ENCODE measurements around the gene ZNF277.
A peak's percentile ranks its signal among the peaks of the same experiment; 100 is the strongest.

The ZNF277 gene

DNA sequence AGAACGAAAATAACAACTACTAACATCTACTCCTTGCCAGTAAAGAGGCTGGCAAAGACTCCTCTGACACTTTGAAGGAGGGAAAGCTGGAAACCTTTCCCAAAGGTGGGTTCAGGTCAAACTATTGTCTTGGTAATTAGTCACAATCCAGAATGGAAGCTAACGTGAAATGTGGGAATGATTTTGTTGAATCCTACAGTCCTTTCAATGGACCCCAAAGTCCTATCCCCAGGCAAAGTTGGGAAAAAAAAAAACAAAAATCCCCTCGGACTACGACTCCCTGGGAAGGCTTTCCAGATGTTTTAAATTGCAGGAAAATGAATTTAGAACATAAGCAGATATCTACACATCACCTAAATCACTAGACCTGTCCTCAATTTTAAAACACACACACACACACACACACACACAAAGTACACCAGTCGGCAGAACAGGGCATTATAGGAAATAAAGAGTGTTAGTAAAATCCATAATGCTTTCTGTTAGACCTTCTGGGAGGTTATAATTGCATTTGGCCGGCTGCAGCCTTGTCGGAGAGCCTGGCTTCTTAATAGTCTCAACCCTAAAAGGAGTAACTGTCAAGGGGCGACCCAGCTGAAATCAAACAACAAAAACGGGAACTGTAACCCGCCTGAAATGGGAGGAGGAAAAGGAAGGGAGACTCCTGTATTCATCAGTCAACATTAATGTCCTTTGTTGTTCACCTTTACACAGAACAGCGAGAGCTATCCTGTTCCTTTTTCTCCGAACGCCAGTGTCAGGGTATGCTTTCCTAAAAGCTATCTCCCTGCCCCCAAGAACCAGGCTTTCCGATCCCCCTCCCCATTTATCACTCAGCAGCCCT, 1.8 kb upstream of the ZNF277 start:
- intact Hi-C loops (cut with DNase I): loop anchor here (10.0 kb wide), 1 partner anchor 450 kb away; no protein-coding TSS in a partner anchor
- DNase-seq: peak in 5 of 42 donors; percentile 14 to 45 (median 42)

DNA sequence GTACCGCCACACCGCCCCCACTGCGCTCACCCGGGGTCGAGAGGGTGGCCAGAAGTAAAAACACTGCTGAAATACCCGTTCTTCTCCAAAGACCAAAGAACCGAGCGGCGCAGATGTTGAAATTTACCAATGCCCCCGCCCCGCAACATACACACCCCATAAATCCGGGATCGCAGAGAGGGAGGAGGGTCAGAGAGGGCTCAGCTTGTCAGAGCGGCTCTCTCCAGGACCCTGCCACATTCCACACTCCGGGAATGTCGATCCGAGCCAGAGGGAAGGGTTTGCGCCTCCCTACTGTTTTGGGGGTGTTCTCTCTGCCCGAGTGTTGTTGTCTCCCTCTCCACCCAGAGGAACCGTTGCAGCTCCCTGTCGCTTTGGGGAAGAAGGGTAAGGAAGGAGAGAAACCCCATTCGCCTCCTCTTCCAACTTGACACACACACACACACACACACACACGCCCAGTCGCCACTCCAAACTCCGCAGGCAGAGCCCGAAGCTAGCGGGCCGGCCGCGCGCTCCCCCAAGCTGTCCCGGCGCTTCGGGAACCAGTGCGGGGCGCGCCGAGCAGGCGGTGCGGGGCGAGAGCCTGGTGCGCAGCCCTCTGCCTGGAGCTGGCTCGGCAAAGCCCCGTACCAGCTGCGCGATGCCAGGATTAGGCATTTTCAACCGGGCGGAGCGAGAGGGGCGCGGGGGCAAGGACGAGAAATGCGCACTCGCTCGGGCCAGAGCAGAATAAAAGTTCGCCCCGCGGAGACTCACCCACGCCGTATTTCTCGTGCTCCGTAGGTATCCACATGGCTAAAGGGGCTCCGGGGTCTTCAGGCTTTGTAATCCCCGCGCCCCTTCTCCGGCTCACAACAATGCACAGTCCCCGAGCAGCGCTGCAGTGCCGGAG, 905 bp upstream of the ZNF277 start:
- peak in 41 of 42 donors; percentile 32 to 83 (median 68) for DNase-seq
- intact Hi-C loops (cut with DNase I): loop anchor here (10.0 kb wide), 1 partner anchor 451 kb away; no protein-coding TSS in a partner anchor

DNA sequence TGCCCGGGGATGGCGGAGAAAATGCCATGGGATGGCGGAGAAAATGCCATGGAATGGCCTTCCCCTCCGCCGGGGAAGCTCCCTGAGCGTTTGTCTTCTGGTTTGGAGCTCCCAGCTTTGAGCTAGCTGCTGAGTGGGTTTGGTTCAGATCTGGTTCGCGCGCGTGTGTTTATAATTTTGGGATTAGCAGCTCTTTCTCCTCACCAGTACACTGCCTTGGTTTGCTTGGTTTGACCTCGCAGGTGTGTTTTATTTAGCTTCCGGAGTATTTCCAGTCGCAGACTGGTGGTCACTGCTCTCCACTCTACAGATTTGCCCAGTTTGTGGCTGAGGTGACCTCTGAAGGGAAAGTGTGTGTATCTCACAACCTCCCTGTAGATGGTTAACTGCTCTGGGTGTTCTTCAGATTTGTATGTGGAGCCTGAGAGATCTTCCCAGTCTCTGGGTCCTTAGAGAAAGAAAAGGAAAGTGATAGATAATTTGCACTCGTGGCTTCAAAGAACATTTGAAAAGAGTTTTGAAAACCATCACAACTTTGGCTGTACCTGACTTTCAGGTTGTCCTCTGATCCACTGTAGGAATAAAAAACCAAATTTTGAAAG, 597 bp downstream of the ZNF277 start:
- intact Hi-C loops (cut with DNase I): loop anchor here (10.0 kb wide), 1 partner anchor 452 kb away; no protein-coding TSS in a partner anchor
- DNase-seq: peak in 4 of 42 donors; percentile 13 to 42 (median 35)

DNA sequence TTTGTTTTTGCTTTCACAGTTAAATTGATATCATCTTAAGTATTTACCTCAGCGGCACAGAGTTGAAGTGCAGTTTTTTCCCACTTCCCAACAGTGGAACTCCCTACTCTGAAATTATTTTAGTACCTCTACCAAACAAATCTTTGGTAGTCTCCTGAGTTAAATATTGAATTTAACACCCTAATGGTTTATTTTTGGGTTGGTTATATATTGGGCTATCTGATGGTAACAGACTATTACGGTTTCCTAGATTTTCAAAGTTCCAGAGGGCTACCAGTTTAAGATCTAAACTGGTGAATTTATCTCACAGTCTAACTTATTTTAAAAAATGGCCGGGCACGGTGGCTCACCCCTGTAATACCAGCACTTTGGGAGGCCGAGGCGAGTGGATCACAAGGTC, 1.3 kb downstream of the ZNF277 start:
- intact Hi-C loops (cut with DNase I): loop anchor here (10.0 kb wide), 1 partner anchor 453 kb away; no protein-coding TSS in a partner anchor
- no peak for DNase-seq

DNA sequence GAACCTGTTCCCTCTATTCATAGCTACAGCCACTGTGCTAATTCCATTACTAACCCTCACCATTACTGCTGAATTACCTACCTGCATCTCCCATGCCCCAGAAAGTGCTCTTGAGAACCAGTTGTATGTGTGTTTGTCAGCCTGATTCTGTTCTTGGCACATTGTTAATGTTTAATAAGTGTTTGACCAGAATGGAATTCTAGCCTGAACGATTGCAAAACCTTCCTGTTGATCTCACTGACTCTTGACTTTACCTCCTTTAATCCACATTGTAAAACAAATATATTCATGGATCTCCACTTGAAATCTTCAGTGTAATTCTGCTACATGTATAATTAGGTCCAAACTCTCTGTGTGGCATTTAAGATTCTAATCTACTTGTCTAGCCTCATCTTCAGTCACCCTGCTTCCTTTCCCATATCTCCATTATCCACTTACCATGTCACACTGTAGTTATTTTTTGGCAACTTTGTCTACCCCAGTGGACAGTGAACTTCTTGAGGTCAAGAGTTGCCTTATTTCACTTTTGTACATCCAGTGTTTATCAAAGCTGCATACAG, 4.9 kb downstream of the ZNF277 start:
- no peak for DNase-seq
- intact Hi-C loops (cut with DNase I): no loop called here

- intact Hi-C loops (cut with DNase I): no loop called here
- no peak for DNase-seq
Observed at GRCh38 chr7:112212571-112212970, 6.1 kb downstream of the ZNF277 start.

- no peak for DNase-seq
- intact Hi-C loops (cut with DNase I): no loop called here
Observed at GRCh38 chr7:112213735-112214134, 7.2 kb downstream of the ZNF277 start.

DNA sequence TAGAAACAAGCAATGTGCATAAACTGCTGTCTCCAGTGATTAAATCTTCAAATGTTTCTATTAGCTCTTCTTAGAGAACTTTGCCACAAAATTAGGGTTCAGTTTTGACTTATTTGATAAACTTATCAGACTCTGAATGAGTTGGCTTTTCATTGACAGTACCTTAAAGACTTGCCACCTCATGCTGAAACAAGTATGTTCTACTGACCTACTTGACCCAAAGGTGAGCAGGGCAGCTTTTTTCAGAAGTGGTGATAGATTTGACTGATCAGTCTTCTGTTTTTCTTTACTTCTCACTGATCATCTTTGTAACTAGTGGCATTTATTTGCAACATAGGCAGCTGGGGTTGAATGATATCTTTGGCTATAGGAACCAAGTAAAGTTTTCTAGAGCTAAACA, 7.8 kb downstream of the ZNF277 start:
- intact Hi-C loops (cut with DNase I): no loop called here
- DNase-seq: no peak

GRCh38 chr7:112214883-112215282, 8.4 kb downstream of the ZNF277 start:
- DNase-seq: no peak
- intact Hi-C loops (cut with DNase I): no loop called here

GRCh38 chr7:112215787-112216186, 9.3 kb downstream of the ZNF277 start:
- DNase-seq: no peak
- intact Hi-C loops (cut with DNase I): no loop called here

DNA sequence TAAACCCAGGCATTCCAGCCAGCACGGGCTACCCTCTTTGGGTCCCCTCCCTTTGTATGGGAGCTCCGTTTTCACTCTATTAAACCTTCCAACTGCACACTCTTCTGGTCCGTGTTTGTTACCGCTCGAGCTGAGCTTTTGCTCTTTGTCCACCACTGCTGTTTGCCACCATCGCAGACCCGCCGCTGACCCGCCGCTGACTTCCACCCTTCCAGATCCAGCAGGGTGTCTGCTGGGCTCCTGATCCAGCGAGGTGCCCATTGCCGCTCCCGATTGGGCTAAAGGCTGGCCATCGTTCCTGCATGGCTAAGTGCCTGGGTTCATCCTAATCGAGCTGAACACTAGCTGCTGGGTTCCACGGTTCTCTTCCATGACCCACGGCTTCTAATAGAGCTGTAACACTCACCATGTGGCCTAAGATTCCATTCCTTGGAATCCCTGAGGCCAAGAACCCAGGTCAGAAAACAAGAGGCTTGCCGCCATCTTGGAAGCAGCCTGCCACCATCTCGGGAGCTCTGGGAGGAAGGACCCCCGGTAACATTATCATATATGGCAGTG, 14.5 kb downstream of the ZNF277 start:
- no peak for DNase-seq
- intact Hi-C loops (cut with DNase I): no loop called here

DNA sequence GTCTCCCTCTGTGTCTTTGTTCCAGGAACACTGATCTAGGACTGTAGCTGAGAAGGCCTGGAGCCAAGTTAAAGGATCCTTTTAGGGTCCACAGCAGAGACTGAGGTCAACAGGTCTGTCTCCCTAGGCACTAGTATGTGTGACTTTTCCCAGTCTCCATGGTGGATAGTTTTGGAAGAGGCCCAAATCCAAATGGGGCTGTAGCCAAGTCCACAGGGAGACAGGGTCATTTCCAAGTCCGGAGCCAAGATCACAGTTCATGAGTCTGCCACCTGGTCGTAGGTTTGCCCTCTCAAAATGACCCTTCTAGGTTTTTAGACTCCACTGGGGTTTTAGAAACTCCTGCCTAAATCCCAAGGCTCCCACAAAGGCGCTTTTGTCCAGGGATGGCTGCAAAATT, 16.8 kb downstream of the ZNF277 start:
- intact Hi-C loops (cut with DNase I): no loop called here

GRCh38 chr7:112224186-112224585, 17.7 kb downstream of the ZNF277 start:
- intact Hi-C loops (cut with DNase I): no loop called here
- DNase-seq: no peak

More for the DNA sequence above, 16.8 kb downstream of the ZNF277 start:
- no peak for DNase-seq

- DNase-seq: no peak
Observed at GRCh38 chr7:112225006-112225405, 18.5 kb downstream of the ZNF277 start.

DNA sequence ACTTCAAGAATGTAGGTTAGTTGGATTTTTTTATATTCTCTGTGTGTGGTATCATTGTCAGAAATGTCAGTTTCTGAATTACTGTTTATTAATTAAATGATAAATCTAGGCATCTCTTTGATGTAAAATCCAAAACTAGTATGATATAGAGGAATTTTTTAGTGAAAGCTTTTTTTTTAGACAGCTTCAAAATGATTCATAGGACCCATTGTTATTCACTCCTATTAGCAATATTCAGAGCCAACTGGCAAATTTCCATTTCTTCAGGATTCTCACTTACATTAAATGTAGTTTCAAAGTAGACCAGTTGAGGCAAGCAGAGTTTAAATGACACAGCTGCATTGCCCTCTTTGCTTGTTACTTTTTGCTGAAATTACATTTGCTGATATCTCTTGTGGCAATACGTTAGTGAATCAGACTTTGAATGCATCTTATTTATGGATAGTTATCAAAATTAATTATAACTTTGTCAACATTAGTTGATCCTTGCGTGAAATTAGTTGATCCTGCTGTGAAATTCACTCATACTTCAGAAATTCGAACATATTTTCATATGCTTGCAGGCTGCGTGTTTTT, 20.3 kb downstream of the ZNF277 start:
- no peak for DNase-seq
- intact Hi-C loops (cut with DNase I): no loop called here

More at GRCh38 chr7:112225006-112225405, 18.5 kb downstream of the ZNF277 start:
- intact Hi-C loops (cut with DNase I): no loop called here

- DNase-seq: no peak
Observed at GRCh38 chr7:112228632-112229031, 22.1 kb downstream of the ZNF277 start.

GRCh38 chr7:112232212-112232978, 25.9 kb downstream of the ZNF277 start:
- intact Hi-C loops (cut with DNase I): no loop called here
- no peak for DNase-seq

More at GRCh38 chr7:112228632-112229031, 22.1 kb downstream of the ZNF277 start:
- intact Hi-C loops (cut with DNase I): no loop called here
